Spleen (tissue), 7 donors: ENCODE measurements around the gene MN1.

ENCODE experiments used
- POLR2A ChIP-seq, 3 donors: fragments of 450-650 bp; IDR thresholded peaks; one replicate each; pipeline ENCODE4 v1.5.1; 2017; ENCODE audit warnings: antibody characterized with exemption in 3 of 3, mild to moderate bottlenecking in 1 of 3
- POLR2AphosphoS5 ChIP-seq, 3 donors: sonication (generic); formaldehyde crosslinking; IDR thresholded peaks; one replicate each; pipeline ENCODE4 v1.5.1; 2017; ENCODE audit warnings: antibody characterized with exemption in 3 of 3
- TF ChIP-seq, protein P1 (sequence below), 11 experiments: fragments of 200-600 bp in 7 of 11; fragments of 450-650 bp in 4 of 11; sonication (generic) in 4 of 11; IDR thresholded peaks in 8 of 11; conservative IDR thresholded peaks in 3 of 11; 1 replicate in 7 of 11; 2 replicates in 4 of 11; pipeline versions ENCODE4 v1.4.0 to v1.8.0; 2016 to 2021; ENCODE audit warnings: antibody characterized with exemption in 11 of 11, inconsistent platforms in 4 of 11, mild to moderate bottlenecking in 1 of 11
- donor health status: DM: no; HTN: no; CAD: no; lungs with moderate emphysema.
- donor health status: DM: no; HTN: no; CAD: no.
- donor health status: DM: no; HTN: no; CAD: no.

DNA sequence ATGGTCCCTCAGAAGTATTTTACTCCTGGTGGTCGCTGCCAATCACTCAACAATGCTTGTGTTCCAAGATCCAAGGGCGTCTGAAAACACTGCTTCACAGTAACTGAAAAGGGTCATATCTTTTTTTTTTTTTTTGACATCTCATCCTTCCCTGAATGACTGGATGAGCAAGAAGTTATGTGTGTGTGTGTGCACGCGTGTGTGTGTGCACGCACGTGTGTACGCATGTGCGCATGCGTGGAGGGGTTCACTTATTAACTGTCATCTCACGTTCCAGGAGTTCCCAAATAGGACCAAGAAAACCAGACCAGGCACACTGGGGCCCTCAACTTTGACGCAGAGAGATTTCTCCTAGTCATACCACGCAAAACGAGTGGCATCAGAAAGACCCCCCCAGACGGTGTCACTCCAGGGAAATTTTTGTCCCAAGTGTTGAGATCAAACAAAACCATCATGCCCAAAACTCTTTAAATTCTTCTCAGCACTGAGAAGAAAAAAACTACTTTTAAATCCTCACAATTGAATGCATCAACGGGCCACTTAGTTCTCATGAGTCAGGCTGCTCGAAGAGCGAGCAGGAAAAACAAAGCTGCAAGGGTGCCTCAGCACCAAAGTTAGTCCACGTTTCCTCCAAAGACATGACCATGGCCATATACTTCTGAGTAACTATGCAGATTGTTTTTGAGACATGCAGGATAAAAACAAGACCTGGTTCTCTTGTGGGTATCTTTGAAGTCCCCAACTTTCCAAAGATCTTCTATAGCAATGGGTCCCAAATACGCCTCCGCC is 12.9 kb downstream of the MN1 start:
- TF ChIP-seq, protein P1, sequence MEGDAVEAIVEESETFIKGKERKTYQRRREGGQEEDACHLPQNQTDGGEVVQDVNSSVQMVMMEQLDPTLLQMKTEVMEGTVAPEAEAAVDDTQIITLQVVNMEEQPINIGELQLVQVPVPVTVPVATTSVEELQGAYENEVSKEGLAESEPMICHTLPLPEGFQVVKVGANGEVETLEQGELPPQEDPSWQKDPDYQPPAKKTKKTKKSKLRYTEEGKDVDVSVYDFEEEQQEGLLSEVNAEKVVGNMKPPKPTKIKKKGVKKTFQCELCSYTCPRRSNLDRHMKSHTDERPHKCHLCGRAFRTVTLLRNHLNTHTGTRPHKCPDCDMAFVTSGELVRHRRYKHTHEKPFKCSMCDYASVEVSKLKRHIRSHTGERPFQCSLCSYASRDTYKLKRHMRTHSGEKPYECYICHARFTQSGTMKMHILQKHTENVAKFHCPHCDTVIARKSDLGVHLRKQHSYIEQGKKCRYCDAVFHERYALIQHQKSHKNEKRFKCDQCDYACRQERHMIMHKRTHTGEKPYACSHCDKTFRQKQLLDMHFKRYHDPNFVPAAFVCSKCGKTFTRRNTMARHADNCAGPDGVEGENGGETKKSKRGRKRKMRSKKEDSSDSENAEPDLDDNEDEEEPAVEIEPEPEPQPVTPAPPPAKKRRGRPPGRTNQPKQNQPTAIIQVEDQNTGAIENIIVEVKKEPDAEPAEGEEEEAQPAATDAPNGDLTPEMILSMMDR (IDR thresholded peaks at IDR 0.05 in 8 of 11, conservative IDR thresholded peaks at IDR 0.05 in 3 of 11), result no peak
- no peak for TF ChIP-seq POLR2AphosphoS5 (IDR thresholded peaks at IDR 0.05)
- TF ChIP-seq POLR2A (IDR thresholded peaks at IDR 0.05), result no peak
